ENCODE data around the gene C1QTNF8. TPM values are rescaled to one million over a fixed set of nuclear protein-coding genes. Genes with fewer than 3 reads are reported as not detected.

C1QTNF8 gene
- total and polyA plus RNA-seq, 2 of the 13 experiments (the other 11 are each of a cell fraction or from before 2014, with no cell fraction given) = 0.09 TPM; not detected in 1

DNA sequence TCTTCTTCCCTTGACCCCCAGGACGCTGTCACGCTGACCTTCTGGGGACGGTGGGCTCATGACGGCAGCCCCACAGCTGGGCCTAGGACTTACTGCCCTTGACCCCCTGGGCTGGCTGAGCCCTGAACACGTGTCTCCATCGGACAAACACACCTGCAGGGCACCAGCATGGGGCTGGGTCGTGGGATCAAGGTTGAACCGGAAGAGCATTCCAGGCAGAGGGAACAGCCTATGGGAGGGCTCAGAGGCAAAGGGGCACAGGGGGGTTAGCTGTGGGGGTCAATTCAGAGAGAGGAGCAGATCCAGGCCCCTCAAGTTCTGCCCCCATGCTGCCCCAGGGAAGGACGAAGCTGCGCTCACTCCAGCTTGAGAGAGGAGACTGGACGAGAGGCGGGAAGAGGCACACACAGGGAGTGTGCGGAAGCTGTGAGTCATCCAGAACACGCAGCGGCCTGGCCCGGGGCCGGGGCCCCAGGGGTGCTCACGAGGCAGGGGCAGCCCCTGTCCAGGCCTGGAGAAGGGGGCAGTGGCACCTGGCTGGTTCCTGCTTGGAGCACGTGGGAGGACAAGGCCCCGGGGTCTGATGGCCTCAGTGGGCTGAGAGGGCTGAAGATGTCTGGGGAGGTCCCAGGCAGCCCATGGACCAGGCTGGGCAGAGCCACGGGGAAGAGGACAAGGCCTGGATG is 13.6 kb downstream of the C1QTNF8 start (continued):
- TF ChIP-seq PBX3 (CRISPR knock-in tag; IDR thresholded peaks at IDR 0.05; ENCODE audit: borderline replicate concordance) = peak; percentile 71; the same call in 1 of the 2 replicates
- TF ChIP-seq, protein P1, sequence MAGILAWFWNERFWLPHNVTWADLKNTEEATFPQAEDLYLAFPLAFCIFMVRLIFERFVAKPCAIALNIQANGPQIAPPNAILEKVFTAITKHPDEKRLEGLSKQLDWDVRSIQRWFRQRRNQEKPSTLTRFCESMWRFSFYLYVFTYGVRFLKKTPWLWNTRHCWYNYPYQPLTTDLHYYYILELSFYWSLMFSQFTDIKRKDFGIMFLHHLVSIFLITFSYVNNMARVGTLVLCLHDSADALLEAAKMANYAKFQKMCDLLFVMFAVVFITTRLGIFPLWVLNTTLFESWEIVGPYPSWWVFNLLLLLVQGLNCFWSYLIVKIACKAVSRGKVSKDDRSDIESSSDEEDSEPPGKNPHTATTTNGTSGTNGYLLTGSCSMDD (CRISPR knock-in tag; IDR thresholded peaks at IDR 0.05) = peak; percentile 95
- TF ChIP-seq NR2F6 (IDR thresholded peaks at IDR 0.05) = peak; percentile 96
- peak; percentile 98 for TF ChIP-seq NR2F6 (CRISPR knock-in tag; IDR thresholded peaks at IDR 0.05)
- no peak; the same call in none of the 2 replicates for TF ChIP-seq ZNF44 (CRISPR knock-in tag; IDR thresholded peaks at IDR 0.05)
- TF ChIP-seq PRPF4 (IDR thresholded peaks at IDR 0.05; ENCODE audit: low read depth, low read length, poor library complexity, severe bottlenecking) = no peak
- TF ChIP-seq ZBTB43 (CRISPR knock-in tag; conservative IDR thresholded peaks at IDR 0.05) = peak; percentile 76; the same call in 1 of the 2 replicates
- no peak for TF ChIP-seq NFE2L2 (IDR thresholded peaks at IDR 0.05; ENCODE audit: low read length)
- TF ChIP-seq ZNF33B (CRISPR knock-in tag; IDR thresholded peaks at IDR 0.05) = peak; percentile 92
- TF ChIP-seq ZNF737 (CRISPR knock-in tag; IDR thresholded peaks at IDR 0.05; ENCODE audit: borderline replicate concordance) = peak; percentile 96; the same call in 1 of the 2 replicates
- TF ChIP-seq SETDB1 (CRISPR knock-in tag; IDR thresholded peaks at IDR 0.05; ENCODE audit: borderline replicate concordance) = peak; percentile 95
- no peak for TF ChIP-seq MAF1 (CRISPR knock-in tag; IDR thresholded peaks at IDR 0.05; ENCODE audit: borderline replicate concordance)
- peak; percentile 90; the same call in 1 of the 2 replicates for TF ChIP-seq TEAD2 (CRISPR knock-in tag; IDR thresholded peaks at IDR 0.05)
- TF ChIP-seq FOXM1 (CRISPR knock-in tag; IDR thresholded peaks at IDR 0.05) = peak; percentile 13; the same call in 1 of the 2 replicates
- peak; percentile 96 for TF ChIP-seq TEAD3 (CRISPR knock-in tag; optimal IDR thresholded peaks at IDR 0.05; ENCODE audit: borderline replicate concordance)
- peak; percentile 47; the same call in 1 of the 2 replicates for TF ChIP-seq KMT2B (CRISPR knock-in tag; IDR thresholded peaks at IDR 0.05)
- TF ChIP-seq, protein P2, sequence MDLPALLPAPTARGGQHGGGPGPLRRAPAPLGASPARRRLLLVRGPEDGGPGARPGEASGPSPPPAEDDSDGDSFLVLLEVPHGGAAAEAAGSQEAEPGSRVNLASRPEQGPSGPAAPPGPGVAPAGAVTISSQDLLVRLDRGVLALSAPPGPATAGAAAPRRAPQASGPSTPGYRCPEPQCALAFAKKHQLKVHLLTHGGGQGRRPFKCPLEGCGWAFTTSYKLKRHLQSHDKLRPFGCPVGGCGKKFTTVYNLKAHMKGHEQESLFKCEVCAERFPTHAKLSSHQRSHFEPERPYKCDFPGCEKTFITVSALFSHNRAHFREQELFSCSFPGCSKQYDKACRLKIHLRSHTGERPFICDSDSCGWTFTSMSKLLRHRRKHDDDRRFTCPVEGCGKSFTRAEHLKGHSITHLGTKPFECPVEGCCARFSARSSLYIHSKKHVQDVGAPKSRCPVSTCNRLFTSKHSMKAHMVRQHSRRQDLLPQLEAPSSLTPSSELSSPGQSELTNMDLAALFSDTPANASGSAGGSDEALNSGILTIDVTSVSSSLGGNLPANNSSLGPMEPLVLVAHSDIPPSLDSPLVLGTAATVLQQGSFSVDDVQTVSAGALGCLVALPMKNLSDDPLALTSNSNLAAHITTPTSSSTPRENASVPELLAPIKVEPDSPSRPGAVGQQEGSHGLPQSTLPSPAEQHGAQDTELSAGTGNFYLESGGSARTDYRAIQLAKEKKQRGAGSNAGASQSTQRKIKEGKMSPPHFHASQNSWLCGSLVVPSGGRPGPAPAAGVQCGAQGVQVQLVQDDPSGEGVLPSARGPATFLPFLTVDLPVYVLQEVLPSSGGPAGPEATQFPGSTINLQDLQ (CRISPR knock-in tag; IDR thresholded peaks at IDR 0.05) = peak; percentile 79; the same call in 1 of the 2 replicates
- peak; percentile 42; the same call in 1 of the 2 replicates for TF ChIP-seq ZNF362 (CRISPR knock-in tag; IDR thresholded peaks at IDR 0.05; ENCODE audit: borderline replicate concordance)
- 0 out of 2 replicates have a peak, but pooled peaks have one; percentile 55 for TF ChIP-seq ZNF468 (CRISPR knock-in tag; IDR thresholded peaks at IDR 0.05)
- peak; percentile 87; the same call in 1 of the 2 replicates for TF ChIP-seq ZNF776 (CRISPR knock-in tag; IDR thresholded peaks at IDR 0.05)
